Stimulated activated naive CD8-positive, alpha-beta T cell treated with anti-CD3 and anti-CD28 coated beads, Interleukin-15, Interleukin-2, amounts not matched to agents 100 ng/mL and 50 ng/mL, for 24 hours (primary cell): ENCODE data around the gene MYO7A.
A peak's percentile ranks its signal among the peaks of the same experiment; 100 is the strongest.

Experiments used
- H3K27ac Mint-ChIP-seq: one replicate; pipeline ENCODE4 v1.8.0; 2021; ENCODE audit warnings: mild to moderate bottlenecking, mixed read lengths
- H3K27me3 Mint-ChIP-seq: one replicate; pipeline ENCODE4 v1.8.0; 2021; ENCODE audit warnings: mixed read lengths
- H3K36me3 Mint-ChIP-seq: one replicate; pipeline ENCODE4 v1.8.0; 2021; ENCODE audit warnings: low read depth, mixed read lengths
- H3K4me1 Mint-ChIP-seq: one replicate; pipeline ENCODE4 v1.8.0; 2021; ENCODE audit warnings: low read depth, mixed read lengths
- H3K4me3 Mint-ChIP-seq: one replicate; pipeline ENCODE4 v1.8.0; 2021; ENCODE audit warnings: mild to moderate bottlenecking, mixed read lengths
- H3K9me3 Mint-ChIP-seq: one replicate; pipeline ENCODE4 v1.8.0; 2021; ENCODE audit warnings: mixed read lengths

Gene MYO7A

GRCh38 chr11:77191823-77192495 lies 63.9 kb downstream of the MYO7A start:
- Mint-ChIP-seq H3K4me3 (no peak overlapping the region), H3K27me3 (no peaks in the 10 kb centered on the region), H3K9me3 (no peaks in the 10 kb centered on the region), H3K27ac (no peak overlapping the region), H3K36me3 (no peaks in the 10 kb centered on the region), H3K4me1 (no peaks in the 10 kb centered on the region)

DNA sequence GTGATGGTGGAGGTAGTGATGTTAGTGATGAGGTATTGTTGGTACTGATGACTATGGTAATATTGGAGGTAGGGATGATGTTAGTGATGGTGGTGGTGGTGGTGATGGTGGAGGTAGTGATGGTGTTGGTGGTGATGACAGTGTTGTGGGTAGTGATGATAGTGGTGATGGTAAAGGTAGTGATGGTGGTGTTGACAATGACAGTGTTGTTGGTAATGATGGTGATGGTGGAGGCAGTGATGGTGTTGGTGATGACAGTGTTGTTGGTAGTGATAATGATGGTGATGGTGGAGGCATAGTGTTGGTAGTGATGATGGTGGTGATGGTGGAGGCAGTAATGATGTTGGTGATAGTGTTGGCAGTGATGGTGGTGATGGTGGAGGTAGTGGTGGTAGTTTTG lies 65.1 kb downstream of the MYO7A start:
- Mint-ChIP-seq H3K36me3 (no peaks in the 10 kb centered on the region), H3K4me3 (no peak overlapping the region), H3K27ac (no peak overlapping the region), H3K4me1 (no peaks in the 10 kb centered on the region), H3K9me3 (no peaks in the 10 kb centered on the region), H3K27me3 (no peaks in the 10 kb centered on the region)

DNA sequence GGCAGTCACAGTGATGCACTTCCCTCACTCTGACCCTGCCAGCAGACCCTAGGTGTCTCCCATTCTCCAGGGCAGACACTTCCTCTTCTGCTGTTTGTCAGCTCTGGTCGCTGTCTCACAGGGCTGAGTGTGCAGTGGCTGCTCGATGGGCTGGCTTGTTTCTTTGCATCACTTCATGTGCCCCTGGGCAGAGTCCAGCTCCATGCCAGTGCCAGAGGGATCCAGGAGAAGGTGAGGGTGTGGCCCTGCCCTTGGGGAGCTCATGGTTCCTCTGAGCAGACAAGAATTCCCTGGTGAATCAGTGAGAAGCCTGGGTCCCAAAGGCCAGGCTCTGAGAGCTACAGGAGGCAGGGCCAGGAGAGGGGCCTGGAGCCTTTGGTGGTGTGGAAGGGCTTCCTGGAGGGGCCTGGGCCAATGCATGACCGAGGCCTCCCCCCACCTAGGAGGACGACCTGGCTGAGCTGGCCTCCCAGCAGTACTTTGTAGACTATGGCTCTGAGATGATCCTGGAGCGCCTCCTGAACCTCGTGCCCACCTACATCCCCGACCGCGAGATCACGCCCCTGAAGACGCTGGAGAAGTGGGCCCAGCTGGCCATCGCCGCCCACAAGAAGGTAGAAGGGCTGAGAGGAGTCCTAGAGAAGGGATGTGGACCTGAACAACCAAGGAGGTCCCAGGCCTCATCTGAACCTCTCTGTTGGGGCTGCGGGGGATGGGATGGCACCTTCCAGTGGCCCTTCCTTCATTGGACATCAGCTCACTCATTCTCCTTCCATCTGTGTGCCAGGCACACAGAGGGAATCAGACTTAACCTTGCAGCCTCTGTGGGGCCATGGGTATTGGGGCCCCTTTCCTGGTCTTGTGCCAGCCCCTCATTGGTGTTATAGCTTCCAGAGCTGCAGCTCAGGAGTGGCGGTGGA lies 66.1 kb downstream of the MYO7A start:
- H3K9me3 Mint-ChIP-seq: no peaks in the 10 kb centered on the region
- no peak overlapping the region for H3K4me3 Mint-ChIP-seq
- H3K36me3 Mint-ChIP-seq: no peaks in the 10 kb centered on the region
- no peaks in the 10 kb centered on the region for H3K27me3 Mint-ChIP-seq
- no peaks in the 10 kb centered on the region for H3K4me1 Mint-ChIP-seq
- no peak overlapping the region for H3K27ac Mint-ChIP-seq

- no peaks in the 10 kb centered on the region for H3K4me1 Mint-ChIP-seq
- no peaks in the 10 kb centered on the region for H3K36me3 Mint-ChIP-seq
- H3K27ac Mint-ChIP-seq: no peak overlapping the region
- H3K27me3 Mint-ChIP-seq: no peaks in the 10 kb centered on the region
- H3K9me3 Mint-ChIP-seq: no peaks in the 10 kb centered on the region
- H3K4me3 Mint-ChIP-seq: no peak overlapping the region
Measured at GRCh38 chr11:77195071-77195755, 67.2 kb downstream of the MYO7A start.

- Mint-ChIP-seq H3K4me3 (no peak overlapping the region), H3K36me3 (no peaks in the 10 kb centered on the region), H3K27me3 (no peaks in the 10 kb centered on the region)
Measured at GRCh38 chr11:77196961-77197360, 68.9 kb downstream of the MYO7A start.

DNA sequence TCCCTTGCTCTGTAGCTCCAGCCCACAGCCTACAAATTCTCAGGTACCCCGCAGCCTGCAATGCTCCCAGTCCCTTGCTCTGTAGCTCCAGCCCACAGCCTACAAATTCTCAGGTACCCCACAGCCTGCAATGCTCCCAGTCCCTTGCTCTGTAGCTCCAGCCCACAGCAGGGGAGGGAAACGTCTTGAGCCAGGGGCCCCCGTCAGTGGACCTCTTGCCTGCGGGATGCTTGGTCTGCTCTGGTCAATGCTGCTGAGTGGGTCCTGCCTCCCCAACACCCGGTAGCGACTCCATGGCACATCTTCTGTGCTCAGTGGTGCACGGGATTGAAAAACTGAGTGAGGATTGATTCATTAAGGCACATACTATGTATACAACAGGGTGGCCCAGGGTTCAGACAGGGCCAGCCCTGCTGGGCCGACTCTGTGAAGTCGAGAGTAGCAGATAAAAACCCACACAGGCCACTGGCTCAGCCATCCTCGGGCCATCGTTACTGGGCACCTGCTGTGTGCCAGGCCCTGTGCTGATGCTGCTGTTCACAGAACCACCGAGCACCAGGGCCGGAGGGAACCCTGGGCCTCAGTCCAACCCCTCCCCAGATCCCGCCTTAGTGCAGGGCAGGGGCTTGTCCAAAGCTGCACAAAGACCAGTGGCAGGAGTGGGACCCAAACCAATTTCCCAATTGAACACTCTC lies 69.7 kb downstream of the MYO7A start:
- Mint-ChIP-seq H3K4me3 (no peak overlapping the region), H3K27ac (no peak overlapping the region), H3K9me3 (no peaks in the 10 kb centered on the region), H3K36me3 (no peaks in the 10 kb centered on the region), H3K4me1 (no peaks in the 10 kb centered on the region), H3K27me3 (no peaks in the 10 kb centered on the region)

More at GRCh38 chr11:77196961-77197360, 68.9 kb downstream of the MYO7A start:
- H3K27ac Mint-ChIP-seq: no peak overlapping the region
- H3K9me3 Mint-ChIP-seq: no peaks in the 10 kb centered on the region
- H3K4me1 Mint-ChIP-seq: no peaks in the 10 kb centered on the region

DNA sequence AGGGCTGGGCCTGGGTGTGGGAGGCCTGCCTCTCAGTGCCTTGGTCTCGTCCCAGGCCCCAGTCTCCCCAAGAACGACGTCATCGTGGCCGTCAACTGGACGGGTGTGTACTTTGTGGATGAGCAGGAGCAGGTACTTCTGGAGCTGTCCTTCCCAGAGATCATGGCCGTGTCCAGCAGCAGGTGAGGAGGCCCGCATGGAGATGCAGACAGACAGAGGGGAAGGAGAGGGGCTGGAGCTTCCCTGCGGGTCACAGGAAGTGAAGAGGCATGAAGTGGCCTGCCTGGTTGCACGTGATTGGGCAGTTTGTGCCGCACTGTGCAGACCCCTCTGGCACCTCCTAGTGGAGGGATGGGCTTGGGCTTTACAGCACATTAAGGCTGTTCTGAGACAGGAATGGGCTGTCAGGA lies 70.4 kb downstream of the MYO7A start:
- no peaks in the 10 kb centered on the region for H3K9me3 Mint-ChIP-seq
- no peak overlapping the region for H3K4me3 Mint-ChIP-seq
- no peaks in the 10 kb centered on the region for H3K4me1 Mint-ChIP-seq
- H3K27me3 Mint-ChIP-seq: no peaks in the 10 kb centered on the region
- no peaks in the 10 kb centered on the region for H3K36me3 Mint-ChIP-seq
- H3K27ac Mint-ChIP-seq: no peak overlapping the region

DNA sequence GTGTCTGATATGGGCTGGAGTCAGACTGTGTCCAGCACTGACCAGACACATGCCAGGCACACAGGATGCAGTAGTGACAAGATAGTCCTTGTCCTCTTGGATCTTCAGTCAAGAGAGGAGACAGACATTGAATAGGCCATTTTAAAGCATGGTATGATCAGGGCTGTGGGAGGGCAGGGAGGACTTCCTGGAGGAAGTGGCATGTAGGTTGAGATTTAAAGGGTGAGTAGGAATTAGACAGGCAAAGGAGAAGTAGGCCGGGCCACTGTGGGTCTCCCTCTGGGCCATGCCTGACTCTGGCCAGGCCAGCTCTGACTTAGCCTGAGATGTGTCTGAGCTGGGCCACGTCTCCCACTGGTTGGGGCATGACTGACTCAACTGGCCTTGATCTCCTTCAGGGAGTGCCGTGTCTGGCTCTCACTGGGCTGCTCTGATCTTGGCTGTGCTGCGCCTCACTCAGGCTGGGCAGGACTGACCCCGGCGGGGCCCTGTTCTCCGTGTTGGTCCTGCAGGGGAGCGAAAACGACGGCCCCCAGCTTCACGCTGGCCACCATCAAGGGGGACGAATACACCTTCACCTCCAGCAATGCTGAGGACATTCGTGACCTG lies 71.2 kb downstream of the MYO7A start:
- Mint-ChIP-seq H3K27ac (no peak overlapping the region), H3K27me3 (no peaks in the 10 kb centered on the region), H3K4me3 (no peak overlapping the region), H3K36me3 (no peaks in the 10 kb centered on the region), H3K9me3 (no peaks in the 10 kb centered on the region), H3K4me1 (no peaks in the 10 kb centered on the region)

DNA sequence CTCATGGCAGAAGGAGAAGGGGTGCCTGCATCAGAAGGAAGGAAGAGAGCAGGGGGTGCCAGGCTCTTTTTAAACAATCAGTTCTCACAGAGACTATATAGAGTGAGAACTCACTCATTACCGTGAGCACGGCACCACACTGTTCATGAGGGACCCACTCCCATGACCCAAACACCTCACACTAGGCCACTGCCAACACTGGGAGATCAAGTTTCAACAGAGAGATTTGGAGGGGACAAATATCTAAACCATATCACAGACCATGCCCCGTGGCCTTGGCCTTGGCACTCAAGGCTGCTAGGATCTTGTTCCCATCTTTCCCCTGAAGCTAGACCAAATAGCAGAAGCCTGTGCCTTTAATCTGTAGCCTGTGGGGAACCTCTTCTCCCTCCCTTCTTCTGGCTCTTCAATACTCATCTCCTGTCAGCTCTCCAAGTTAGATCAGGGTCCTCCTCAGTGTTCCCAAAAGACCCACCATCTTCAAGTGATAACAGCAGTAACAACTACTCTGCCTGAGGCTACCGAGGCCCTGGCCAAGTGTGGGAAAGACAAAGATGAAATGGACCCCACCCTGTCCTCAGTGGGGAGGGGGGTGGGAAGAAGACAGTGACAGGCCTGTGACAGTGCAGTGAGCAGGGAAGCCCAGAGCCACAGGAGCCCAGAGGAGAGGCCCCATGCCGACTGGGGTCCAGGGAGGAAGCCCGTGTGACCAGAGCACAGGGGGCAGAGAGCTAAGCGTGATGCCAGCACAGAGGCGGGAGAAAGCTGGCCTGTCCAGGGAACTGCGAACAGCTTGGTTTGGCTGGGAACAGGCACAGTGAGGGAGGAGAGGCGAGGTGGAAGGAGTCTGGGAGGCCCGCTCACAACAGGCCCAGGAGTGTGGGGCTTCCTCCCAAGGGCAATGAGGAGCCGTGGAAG lies 72.6 kb downstream of the MYO7A start:
- Mint-ChIP-seq H3K9me3 (no peaks in the 10 kb centered on the region), H3K36me3 (no peaks in the 10 kb centered on the region), H3K27ac (peak overlapping the region; percentile 23), H3K4me3 (no peak overlapping the region), H3K27me3 (no peaks in the 10 kb centered on the region), H3K4me1 (no peaks in the 10 kb centered on the region)

DNA sequence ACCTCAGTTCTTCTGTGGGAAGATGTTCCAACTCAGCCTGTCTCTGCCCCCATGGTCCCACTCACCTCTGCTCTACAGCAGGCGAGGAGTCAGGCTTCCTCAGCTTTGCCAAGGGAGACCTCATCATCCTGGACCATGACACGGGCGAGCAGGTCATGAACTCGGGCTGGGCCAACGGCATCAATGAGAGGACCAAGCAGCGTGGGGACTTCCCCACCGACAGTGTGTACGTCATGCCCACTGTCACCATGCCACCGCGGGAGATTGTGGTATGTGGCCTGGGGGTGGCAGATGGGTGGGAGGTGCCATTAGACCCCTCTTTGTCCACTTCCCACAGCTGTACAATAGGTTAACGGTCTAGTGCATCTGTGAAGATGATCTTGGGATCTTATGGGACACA lies 73.3 kb downstream of the MYO7A start:
- no peak overlapping the region for H3K27ac Mint-ChIP-seq

GRCh38 chr11:77201991-77202841 lies 74.2 kb downstream of the MYO7A start:
- Mint-ChIP-seq H3K36me3 (no peaks in the 10 kb centered on the region), H3K9me3 (no peaks in the 10 kb centered on the region), H3K27ac (no peak overlapping the region), H3K4me3 (no peak overlapping the region), H3K4me1 (no peaks in the 10 kb centered on the region), H3K27me3 (no peaks in the 10 kb centered on the region)

More for the DNA sequence above, 73.3 kb downstream of the MYO7A start:
- Mint-ChIP-seq H3K27me3 (no peaks in the 10 kb centered on the region), H3K4me3 (no peak overlapping the region), H3K4me1 (no peaks in the 10 kb centered on the region), H3K9me3 (no peaks in the 10 kb centered on the region), H3K36me3 (no peaks in the 10 kb centered on the region)

DNA sequence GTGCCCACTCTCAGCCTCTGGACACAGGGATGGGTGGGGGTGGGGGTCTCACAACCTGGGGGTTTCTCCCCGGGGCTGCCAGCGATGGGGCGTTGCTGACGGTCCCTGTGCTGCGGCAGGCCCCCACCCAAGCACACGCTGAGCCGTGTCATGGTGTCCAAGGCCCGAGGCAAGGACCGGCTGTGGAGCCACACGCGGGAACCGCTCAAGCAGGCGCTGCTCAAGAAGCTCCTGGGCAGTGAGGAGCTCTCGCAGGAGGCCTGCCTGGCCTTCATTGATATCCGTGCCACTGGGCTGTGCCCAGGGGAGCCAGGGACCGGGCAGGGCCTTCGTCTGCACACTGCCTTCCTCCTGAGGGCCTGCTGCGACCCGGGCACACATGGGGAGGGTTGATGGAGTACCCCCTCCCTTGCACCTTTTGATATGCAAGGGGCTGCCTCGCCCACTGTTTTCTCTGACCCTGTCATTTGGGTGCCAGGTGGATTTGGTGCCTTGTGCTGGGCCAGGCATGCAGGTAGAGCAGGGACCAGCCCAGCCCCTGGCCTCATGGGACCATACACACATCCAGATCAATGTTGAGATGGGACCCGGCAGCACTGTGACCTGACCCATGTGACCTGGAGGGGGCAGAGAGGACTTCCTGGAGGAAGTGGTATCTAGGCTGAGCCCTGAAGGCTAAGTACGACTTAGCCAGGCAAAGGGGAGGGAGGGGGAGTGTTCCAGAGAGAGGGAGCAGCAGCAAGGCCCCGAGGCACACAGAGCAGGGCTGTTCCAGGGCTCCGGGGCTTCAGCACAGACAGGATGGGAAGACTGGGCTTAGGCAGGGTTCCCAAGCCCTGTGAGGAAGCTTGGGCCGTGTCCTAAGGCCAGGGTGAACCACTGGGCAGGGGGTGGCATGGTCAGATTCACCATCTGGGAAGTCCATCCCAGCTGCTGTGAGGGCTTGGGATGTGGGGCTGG lies 75.2 kb downstream of the MYO7A start:
- H3K27me3 Mint-ChIP-seq: no peaks in the 10 kb centered on the region
- H3K4me3 Mint-ChIP-seq: no peak overlapping the region
- H3K27ac Mint-ChIP-seq: no peak overlapping the region
- no peaks in the 10 kb centered on the region for H3K9me3 Mint-ChIP-seq
- H3K36me3 Mint-ChIP-seq: no peaks in the 10 kb centered on the region
- H3K4me1 Mint-ChIP-seq: no peaks in the 10 kb centered on the region
